Right lobe of liver (tissue), 6 donors: ENCODE measurements around the gene FHIT. TPM values are rescaled to one million over a fixed set of nuclear protein-coding genes. Genes with fewer than 3 reads are reported as not detected.

ENCODE experiments used
- ATAC-seq, 4 donors: fragments of 200-7000 bp; cut with Tn5 transposase; one replicate each; pipeline ENCODE4 v1.9.1; 2020; ENCODE audit warnings: mild to moderate bottlenecking in 4 of 4, moderate library complexity in 4 of 4
- DNase-seq, 3 donors: peaks; one replicate each; pipeline ENCODE4 v3.0.0-alpha.2; 2020
- H3K27ac ChIP-seq, 3 donors: fragments of 200-600 bp; one replicate each; pipeline ENCODE4 v1.8.0; 2022
- H3K27me3 ChIP-seq, 2 donors: fragments of 200-600 bp; one replicate each; pipeline ENCODE4 v1.8.0; 2022
- H3K36me3 ChIP-seq, 4 donors: fragments of 200-600 bp; sonication (generic) in 1 of 4; one replicate each; pipeline versions ENCODE4 v1.5.1 to v1.8.0; 2017 to 2022; ENCODE audit warnings: control low read depth in 1 of 4
- H3K4me1 ChIP-seq, 4 donors: fragments of 200-600 bp; sonication (generic) in 1 of 4; one replicate each; pipeline versions ENCODE4 v1.5.1 to v1.8.0; 2017 to 2022; ENCODE audit warnings: control low read depth in 1 of 4
- H3K4me3 ChIP-seq, 3 donors: fragments of 200-600 bp; one replicate each; pipeline ENCODE4 v1.8.0; 2022
- H3K9me3 ChIP-seq, 4 donors: fragments of 200-600 bp; sonication (generic) in 1 of 4; one replicate each; pipeline versions ENCODE4 v1.5.1 to v1.8.0; 2017 to 2022; ENCODE audit warnings: control low read depth in 1 of 4
- CTCF ChIP-seq, 4 donors: fragments of 200-600 bp in 3 of 4; fragments of 450-650 bp in 1 of 4; IDR thresholded peaks; one replicate each; pipeline versions ENCODE4 v1.5.1 to v1.8.0; 2016 to 2022; ENCODE audit warnings: antibody characterized with exemption in 4 of 4, mild to moderate bottlenecking in 2 of 4
- POLR2A ChIP-seq: fragments of 450-650 bp; IDR thresholded peaks from one replicate; pipeline ENCODE4 v1.6.1; 2017; ENCODE audit warnings: antibody characterized with exemption, mild to moderate bottlenecking
- WGBS: methylation state at CpG from one replicate; pipeline ENCODE4 v1.1.6; 2018; ENCODE audit warnings: low coverage, low lambda C conversion rate; ENCODE audit not compliant: insufficient coverage; ENCODE audit errors: missing lambda C conversion rate; 5-methylcytosine and 5-hydroxymethylcytosine counted together
- intact Hi-C, 2 donors: fragments of 100-400 bp; cut with DNase I; formaldehyde crosslinking; loops; one replicate each; pipeline versions ENCODE4 v1.11.2 to v1.14.1; 2022
- total RNA-seq, 6 experiments: library from RNA; depleted of rRNA in 2 of 6; stranded (reverse); fragments of >200 nt in 2 of 6; fragmentation: NEBNext Ultra II Directional in 3 of 6; extraction: Animal tissue kit (Norgen Biotek cat#: 25700) in 3 of 6; gene quantifications; one replicate each; pipeline versions ENCODE4 v1.1.0 to v1.2.4, GENCODE V29; 2016 to 2023
- donor health status: DM: no; HTN: yes; CAD: no.
- donor health status: DM: no; HTN: no; CAD: no.
- donor health status: DM: no; HTN: no; CAD: no.
- donor health status: DM: no; HTN: yes; CAD: no.
- donor health status: DM: no; HTN: yes; CAD: no.

Gene FHIT
- total RNA-seq, 6 experiments from 2014 or later = 6.6 to 11.2 (median 8.0) TPM

- Histone ChIP-seq H3K27me3 (no peaks in the 10 kb centered on the region), H3K36me3 (no peaks in the 10 kb centered on the region), H3K9me3 (no peaks in the 10 kb centered on the region), H3K4me3 (no peak overlapping the region), H3K27ac (no peak overlapping the region), H3K4me1 (no peaks in the 10 kb centered on the region)
- intact Hi-C loops = no loop called here
- DNase-seq (no peak), ATAC-seq (no peak)
- TF ChIP-seq POLR2A = no peak
- no peak for TF ChIP-seq CTCF (IDR thresholded peaks at IDR 0.05)
- WGBS = 69% methylated on average over 3 of the region's 3 CpGs
These were observed 1225.9 kb downstream of the FHIT start for GRCh38 chr3:60025096-60026050.

GRCh38 chr3:60024400-60024799 is 1226.9 kb downstream of the FHIT start:
- H3K4me1 ChIP-seq = no peaks in the 10 kb centered on the region
- WGBS = 94% methylated on average over 2 of the region's 2 CpGs
- H3K4me3 ChIP-seq = no peak overlapping the region
- H3K36me3 ChIP-seq = no peaks in the 10 kb centered on the region
- intact Hi-C loops = no loop called here
- TF ChIP-seq POLR2A (no peak), CTCF (IDR thresholded peaks at IDR 0.05) (no peak)
- H3K27ac ChIP-seq = no peak overlapping the region
- H3K9me3 ChIP-seq = no peaks in the 10 kb centered on the region
- no peak for ATAC-seq
- H3K27me3 ChIP-seq = no peaks in the 10 kb centered on the region
- no peak for DNase-seq

- Histone ChIP-seq H3K27me3 (no peaks in the 10 kb centered on the region), H3K27ac (no peak overlapping the region), H3K4me3 (no peak overlapping the region), H3K36me3 (no peaks in the 10 kb centered on the region), H3K4me1 (no peaks in the 10 kb centered on the region), H3K9me3 (no peaks in the 10 kb centered on the region)
- intact Hi-C loops = no loop called here
- ATAC-seq (no peak), DNase-seq (no peak)
- TF ChIP-seq CTCF (IDR thresholded peaks at IDR 0.05) (no peak), POLR2A (no peak)
These were observed 1228.1 kb downstream of the FHIT start for GRCh38 chr3:60023189-60023588.

- no peak for ATAC-seq
- WGBS = 82% methylated on average over 2 of the region's 2 CpGs
- DNase-seq = no peak
- no peak overlapping the region for H3K4me3 ChIP-seq
- no peaks in the 10 kb centered on the region for H3K27me3 ChIP-seq
- intact Hi-C loops = no loop called here
- H3K9me3 ChIP-seq = no peaks in the 10 kb centered on the region
- H3K4me1 ChIP-seq = no peaks in the 10 kb centered on the region
- H3K36me3 ChIP-seq = no peaks in the 10 kb centered on the region
- H3K27ac ChIP-seq = no peak overlapping the region
- TF ChIP-seq CTCF (IDR thresholded peaks at IDR 0.05) (no peak), POLR2A (no peak)
These were observed 1233.6 kb downstream of the FHIT start for GRCh38 chr3:60017631-60018030.
